H1 (cell line): ENCODE measurements around the gene LRRC4. TPM values are rescaled to one million over a fixed set of nuclear protein-coding genes. Genes with fewer than 3 reads are reported as not detected.

Experiments
- JUND ChIP-seq: IDR thresholded peaks from 2 replicates; pipeline ENCODE4 v1.6.1; 2011; ENCODE audit warnings: mild to moderate bottlenecking, improper control_type of control experiment, low read length
- KDM5A ChIP-seq: fragments of 200-600 bp; IDR thresholded peaks from 2 replicates; pipeline ENCODE4 v1.7.1; 2012; ENCODE audit warnings: mild to moderate bottlenecking, low read length, inconsistent platforms, mixed read lengths
- NRF1 ChIP-seq: IDR thresholded peaks from 2 replicates; pipeline ENCODE4 v1.6.1; 2011; ENCODE audit warnings: mild to moderate bottlenecking, low read depth, low read length, improper control_type of control experiment
- RAD21 ChIP-seq, 2 experiments: IDR thresholded peaks in 1 of 2; conservative IDR thresholded peaks in 1 of 2; 2 replicates each; pipeline ENCODE4 v1.6.1; 2011; ENCODE audit warnings: low read depth in 2 of 2, low read length in 2 of 2, improper control_type of control experiment in 1 of 2, inconsistent platforms in 1 of 2, mild to moderate bottlenecking in 1 of 2, moderate library complexity in 1 of 2
- SAP30 ChIP-seq: fragments of 300-600 bp; sonication (generic); IDR thresholded peaks from 2 replicates; pipeline ENCODE4 v1.7.1; 2012; ENCODE audit warnings: low read length, moderate library complexity, mild to moderate bottlenecking, inconsistent platforms; ENCODE audit not compliant: insufficient read depth, insufficient replicate concordance
- SIRT6 ChIP-seq: IDR thresholded peaks from one replicate; pipeline ENCODE4 v1.7.1; 2012; ENCODE audit warnings: low read length, inconsistent platforms
- SP2 ChIP-seq: IDR thresholded peaks from 2 replicates; pipeline ENCODE4 v1.6.1; 2012; ENCODE audit warnings: mild to moderate bottlenecking, low read length, inconsistent platforms
- polyA plus RNA-seq, 7 experiments: library from polyadenylated mRNA; depleted of rRNA in 3 of 7; stranded (reverse) in 5 of 7; unstranded in 2 of 7; fragments of >200 nt in 5 of 7; fragments of 200-250 nt in 2 of 7; gene quantifications; 1 replicate in 5 of 7; 2 replicates in 1 of 7; 4 replicates in 1 of 7; pipeline versions ENCODE4 v1.2.1 to v1.2.3, GENCODE V29; 2011 to 2013; ENCODE audit warnings: missing spikeins in 2 of 7, mixed read lengths in 2 of 7
- total RNA-seq: library from RNA; stranded (reverse); fragmentation: NEBNext Ultra II Directional; extraction: Animal tissue kit (Norgen Biotek cat#: 25700); gene quantifications from 2 replicates; pipeline ENCODE4 v1.2.1, GENCODE V29; 2021
- TF ChIP-seq, protein P1 (sequence below): fragments of 300-600 bp; sonication (generic); IDR thresholded peaks from 2 replicates; pipeline ENCODE4 v1.7.1; 2012; ENCODE audit warnings: low read length, moderate library complexity, mild to moderate bottlenecking, inconsistent platforms; ENCODE audit not compliant: insufficient replicate concordance
- TF ChIP-seq, protein P2 (sequence below): IDR thresholded peaks from 2 replicates; pipeline ENCODE4 v1.6.1; 2011; ENCODE audit warnings: low read depth, mild to moderate bottlenecking, low read length; ENCODE audit not compliant: insufficient read depth

Gene LRRC4
- total and polyA plus RNA-seq, 2 of the 8 experiments (the other 6 are each of a cell fraction or from before 2014, with no cell fraction given): 13.4 to 16.4 TPM

- TF ChIP-seq, protein P1, sequence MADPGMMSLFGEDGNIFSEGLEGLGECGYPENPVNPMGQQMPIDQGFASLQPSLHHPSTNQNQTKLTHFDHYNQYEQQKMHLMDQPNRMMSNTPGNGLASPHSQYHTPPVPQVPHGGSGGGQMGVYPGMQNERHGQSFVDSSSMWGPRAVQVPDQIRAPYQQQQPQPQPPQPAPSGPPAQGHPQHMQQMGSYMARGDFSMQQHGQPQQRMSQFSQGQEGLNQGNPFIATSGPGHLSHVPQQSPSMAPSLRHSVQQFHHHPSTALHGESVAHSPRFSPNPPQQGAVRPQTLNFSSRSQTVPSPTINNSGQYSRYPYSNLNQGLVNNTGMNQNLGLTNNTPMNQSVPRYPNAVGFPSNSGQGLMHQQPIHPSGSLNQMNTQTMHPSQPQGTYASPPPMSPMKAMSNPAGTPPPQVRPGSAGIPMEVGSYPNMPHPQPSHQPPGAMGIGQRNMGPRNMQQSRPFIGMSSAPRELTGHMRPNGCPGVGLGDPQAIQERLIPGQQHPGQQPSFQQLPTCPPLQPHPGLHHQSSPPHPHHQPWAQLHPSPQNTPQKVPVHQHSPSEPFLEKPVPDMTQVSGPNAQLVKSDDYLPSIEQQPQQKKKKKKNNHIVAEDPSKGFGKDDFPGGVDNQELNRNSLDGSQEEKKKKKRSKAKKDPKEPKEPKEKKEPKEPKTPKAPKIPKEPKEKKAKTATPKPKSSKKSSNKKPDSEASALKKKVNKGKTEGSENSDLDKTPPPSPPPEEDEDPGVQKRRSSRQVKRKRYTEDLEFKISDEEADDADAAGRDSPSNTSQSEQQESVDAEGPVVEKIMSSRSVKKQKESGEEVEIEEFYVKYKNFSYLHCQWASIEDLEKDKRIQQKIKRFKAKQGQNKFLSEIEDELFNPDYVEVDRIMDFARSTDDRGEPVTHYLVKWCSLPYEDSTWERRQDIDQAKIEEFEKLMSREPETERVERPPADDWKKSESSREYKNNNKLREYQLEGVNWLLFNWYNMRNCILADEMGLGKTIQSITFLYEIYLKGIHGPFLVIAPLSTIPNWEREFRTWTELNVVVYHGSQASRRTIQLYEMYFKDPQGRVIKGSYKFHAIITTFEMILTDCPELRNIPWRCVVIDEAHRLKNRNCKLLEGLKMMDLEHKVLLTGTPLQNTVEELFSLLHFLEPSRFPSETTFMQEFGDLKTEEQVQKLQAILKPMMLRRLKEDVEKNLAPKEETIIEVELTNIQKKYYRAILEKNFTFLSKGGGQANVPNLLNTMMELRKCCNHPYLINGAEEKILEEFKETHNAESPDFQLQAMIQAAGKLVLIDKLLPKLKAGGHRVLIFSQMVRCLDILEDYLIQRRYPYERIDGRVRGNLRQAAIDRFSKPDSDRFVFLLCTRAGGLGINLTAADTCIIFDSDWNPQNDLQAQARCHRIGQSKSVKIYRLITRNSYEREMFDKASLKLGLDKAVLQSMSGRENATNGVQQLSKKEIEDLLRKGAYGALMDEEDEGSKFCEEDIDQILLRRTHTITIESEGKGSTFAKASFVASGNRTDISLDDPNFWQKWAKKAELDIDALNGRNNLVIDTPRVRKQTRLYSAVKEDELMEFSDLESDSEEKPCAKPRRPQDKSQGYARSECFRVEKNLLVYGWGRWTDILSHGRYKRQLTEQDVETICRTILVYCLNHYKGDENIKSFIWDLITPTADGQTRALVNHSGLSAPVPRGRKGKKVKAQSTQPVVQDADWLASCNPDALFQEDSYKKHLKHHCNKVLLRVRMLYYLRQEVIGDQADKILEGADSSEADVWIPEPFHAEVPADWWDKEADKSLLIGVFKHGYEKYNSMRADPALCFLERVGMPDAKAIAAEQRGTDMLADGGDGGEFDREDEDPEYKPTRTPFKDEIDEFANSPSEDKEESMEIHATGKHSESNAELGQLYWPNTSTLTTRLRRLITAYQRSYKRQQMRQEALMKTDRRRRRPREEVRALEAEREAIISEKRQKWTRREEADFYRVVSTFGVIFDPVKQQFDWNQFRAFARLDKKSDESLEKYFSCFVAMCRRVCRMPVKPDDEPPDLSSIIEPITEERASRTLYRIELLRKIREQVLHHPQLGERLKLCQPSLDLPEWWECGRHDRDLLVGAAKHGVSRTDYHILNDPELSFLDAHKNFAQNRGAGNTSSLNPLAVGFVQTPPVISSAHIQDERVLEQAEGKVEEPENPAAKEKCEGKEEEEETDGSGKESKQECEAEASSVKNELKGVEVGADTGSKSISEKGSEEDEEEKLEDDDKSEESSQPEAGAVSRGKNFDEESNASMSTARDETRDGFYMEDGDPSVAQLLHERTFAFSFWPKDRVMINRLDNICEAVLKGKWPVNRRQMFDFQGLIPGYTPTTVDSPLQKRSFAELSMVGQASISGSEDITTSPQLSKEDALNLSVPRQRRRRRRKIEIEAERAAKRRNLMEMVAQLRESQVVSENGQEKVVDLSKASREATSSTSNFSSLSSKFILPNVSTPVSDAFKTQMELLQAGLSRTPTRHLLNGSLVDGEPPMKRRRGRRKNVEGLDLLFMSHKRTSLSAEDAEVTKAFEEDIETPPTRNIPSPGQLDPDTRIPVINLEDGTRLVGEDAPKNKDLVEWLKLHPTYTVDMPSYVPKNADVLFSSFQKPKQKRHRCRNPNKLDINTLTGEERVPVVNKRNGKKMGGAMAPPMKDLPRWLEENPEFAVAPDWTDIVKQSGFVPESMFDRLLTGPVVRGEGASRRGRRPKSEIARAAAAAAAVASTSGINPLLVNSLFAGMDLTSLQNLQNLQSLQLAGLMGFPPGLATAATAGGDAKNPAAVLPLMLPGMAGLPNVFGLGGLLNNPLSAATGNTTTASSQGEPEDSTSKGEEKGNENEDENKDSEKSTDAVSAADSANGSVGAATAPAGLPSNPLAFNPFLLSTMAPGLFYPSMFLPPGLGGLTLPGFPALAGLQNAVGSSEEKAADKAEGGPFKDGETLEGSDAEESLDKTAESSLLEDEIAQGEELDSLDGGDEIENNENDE: no peak
- peak; percentile 78 to 83 for TF ChIP-seq RAD21 (IDR thresholded peaks at IDR 0.05 in 1 of 2, conservative IDR thresholded peaks at IDR 0.05 in 1 of 2; ENCODE audit: low read depth in 2 of 2, low read length in 2 of 2)
- TF ChIP-seq KDM5A: no peak
- no peak for TF ChIP-seq SAP30
- no peak for TF ChIP-seq SP2
- TF ChIP-seq, protein P2, sequence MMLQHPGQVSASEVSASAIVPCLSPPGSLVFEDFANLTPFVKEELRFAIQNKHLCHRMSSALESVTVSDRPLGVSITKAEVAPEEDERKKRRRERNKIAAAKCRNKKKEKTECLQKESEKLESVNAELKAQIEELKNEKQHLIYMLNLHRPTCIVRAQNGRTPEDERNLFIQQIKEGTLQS: no peak
- TF ChIP-seq NRF1: no peak
- no peak for TF ChIP-seq JUND
- no peak for TF ChIP-seq SIRT6
Measured at GRCh38 chr7:128035712-128036111, 4.5 kb upstream of the LRRC4 start (continued).
